ENCODE measurements around the gene SART3. TPM values are rescaled to one million over a fixed set of nuclear protein-coding genes. Genes with fewer than 3 reads are reported as not detected.

SART3 gene
- 36.3 TPM for polyA plus RNA-seq (2012; ENCODE audit: missing spikeins)

GRCh38 chr12:108560752-108561719 is at the start of gene SART3:
Gene SART3, minus strand, starts transcription at chr12:108561173. Its CDS starts 19 bp downstream, at chr12:108561154.
- peak; percentile 95 for TF ChIP-seq TAF1 (IDR thresholded peaks at IDR 0.05; ENCODE audit: borderline replicate concordance, low read depth, low read length)
- TF ChIP-seq POLR2AphosphoS5 (IDR thresholded peaks at IDR 0.05; ENCODE audit: low read depth, low read length): peak; percentile 81
- peak; percentile 93 for TF ChIP-seq POLR2A (IDR thresholded peaks at IDR 0.05; ENCODE audit: low read depth, low read length)
- FAIRE-seq: peak; percentile 92
- peak; percentile 74 for DNase-seq (ENCODE audit: insufficient read length)

GRCh38 chr12:108610336-108610815 is 49.4 kb upstream of the SART3 start:
- DNase-seq (ENCODE audit: insufficient read length) (no peak), FAIRE-seq (no peak)
- TF ChIP-seq POLR2A (IDR thresholded peaks at IDR 0.05; ENCODE audit: low read depth, low read length): no peak
- no peak for TF ChIP-seq POLR2AphosphoS5 (IDR thresholded peaks at IDR 0.05; ENCODE audit: low read depth, low read length)
- TF ChIP-seq TAF1 (IDR thresholded peaks at IDR 0.05; ENCODE audit: borderline replicate concordance, low read depth, low read length): no peak

DNA sequence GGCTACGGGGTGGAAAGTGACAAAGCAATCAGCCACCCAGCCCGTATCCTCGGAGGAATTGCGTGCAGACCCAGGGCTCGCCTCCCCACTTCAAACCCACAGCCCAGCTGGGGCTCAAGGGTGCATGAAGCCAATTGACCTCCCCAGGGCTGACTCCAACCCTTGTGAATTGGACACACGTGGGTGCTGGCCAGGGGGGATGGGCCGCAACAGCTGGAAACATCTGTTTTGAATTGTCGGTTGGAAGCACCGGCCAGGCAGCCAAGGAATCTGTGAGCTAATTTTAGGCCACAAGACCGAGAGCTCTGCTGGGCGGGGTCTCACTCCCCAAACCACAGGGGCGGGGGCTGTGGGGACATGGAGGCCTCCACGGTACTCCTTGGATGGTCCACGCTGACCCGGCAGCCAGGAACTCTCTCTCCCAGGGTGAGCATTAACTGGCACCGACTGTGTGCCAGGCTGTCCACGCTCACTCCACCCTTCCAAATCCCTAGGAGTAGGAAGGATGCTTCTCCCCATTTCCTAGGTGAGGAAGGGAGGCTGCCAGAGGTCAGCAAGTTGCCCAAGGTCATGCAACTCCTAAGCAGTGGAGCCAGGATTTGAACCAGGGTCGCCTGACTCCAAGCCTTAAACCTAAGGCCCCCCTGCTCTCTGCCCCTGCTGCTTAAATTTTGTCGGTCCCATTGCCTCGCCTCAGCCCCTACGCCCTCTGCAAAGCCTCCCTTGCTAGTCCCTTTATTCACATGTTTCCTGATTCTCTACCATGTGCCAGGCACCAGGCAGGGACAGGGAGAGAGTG is 48.8 kb upstream of the SART3 start:
- FAIRE-seq: no peak
- no peak for TF ChIP-seq TAF1 (IDR thresholded peaks at IDR 0.05; ENCODE audit: borderline replicate concordance, low read depth, low read length)
- no peak for TF ChIP-seq POLR2AphosphoS5 (IDR thresholded peaks at IDR 0.05; ENCODE audit: low read depth, low read length)
- TF ChIP-seq POLR2A (IDR thresholded peaks at IDR 0.05; ENCODE audit: low read depth, low read length): no peak
- no peak for DNase-seq (ENCODE audit: insufficient read length)

DNA sequence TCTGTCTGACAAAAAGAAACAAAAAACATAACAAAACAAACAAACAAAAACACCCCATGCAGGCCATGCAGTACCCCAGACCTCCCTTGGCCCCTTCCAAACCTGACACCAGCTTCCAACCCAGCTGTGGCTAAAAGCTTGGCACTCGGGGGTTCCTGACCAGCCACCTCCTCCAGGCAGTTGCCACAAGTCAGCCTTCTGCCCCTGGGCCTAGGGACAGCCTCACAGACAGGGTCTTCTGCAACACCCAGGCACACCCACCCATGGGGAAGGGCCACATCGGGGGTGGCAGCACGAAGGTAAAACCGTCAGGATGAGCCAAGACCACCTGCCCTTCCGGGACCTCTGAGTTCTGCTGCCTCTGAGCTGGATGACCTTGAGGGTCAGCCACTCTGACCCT is 47.6 kb upstream of the SART3 start:
- TF ChIP-seq TAF1 (IDR thresholded peaks at IDR 0.05; ENCODE audit: borderline replicate concordance, low read depth, low read length) (no peak), POLR2A (IDR thresholded peaks at IDR 0.05; ENCODE audit: low read depth, low read length) (no peak), POLR2AphosphoS5 (IDR thresholded peaks at IDR 0.05; ENCODE audit: low read depth, low read length) (no peak)
- DNase-seq (ENCODE audit: insufficient read length) (no peak), FAIRE-seq (no peak)

DNA sequence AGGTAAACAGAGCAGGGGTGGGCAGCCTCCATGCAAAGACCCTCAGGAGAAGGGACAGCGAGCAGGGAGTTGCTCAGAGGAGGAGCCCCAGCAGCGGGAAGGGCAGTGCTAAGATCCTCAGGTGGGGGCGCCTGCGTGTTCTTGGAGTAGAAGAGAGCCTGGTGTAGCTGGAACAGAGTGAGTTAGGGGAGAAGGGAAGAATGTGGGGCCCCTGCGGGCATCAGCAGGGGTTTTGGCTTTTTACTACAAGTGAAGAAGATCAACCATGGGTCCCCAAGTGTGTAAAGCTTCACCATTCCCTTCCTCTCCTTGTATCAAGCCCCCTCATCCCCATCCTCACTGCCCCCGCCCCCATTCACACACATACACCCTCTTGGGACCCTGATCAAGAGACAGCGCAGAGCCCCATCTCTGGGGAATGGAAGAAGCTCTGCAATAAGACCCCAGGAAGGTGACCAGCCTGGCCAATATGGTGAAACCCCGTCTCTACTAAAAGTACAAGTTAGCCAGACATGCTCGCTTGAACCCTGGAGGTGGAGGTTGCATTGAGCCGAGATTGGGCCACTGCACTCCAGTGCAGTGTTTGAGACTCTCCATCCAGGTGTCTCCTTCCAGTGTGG is 47.1 kb upstream of the SART3 start:
- FAIRE-seq (no peak), DNase-seq (ENCODE audit: insufficient read length) (no peak)
- TF ChIP-seq TAF1 (IDR thresholded peaks at IDR 0.05; ENCODE audit: borderline replicate concordance, low read depth, low read length): no peak
- no peak for TF ChIP-seq POLR2AphosphoS5 (IDR thresholded peaks at IDR 0.05; ENCODE audit: low read depth, low read length)
- TF ChIP-seq POLR2A (IDR thresholded peaks at IDR 0.05; ENCODE audit: low read depth, low read length): no peak

DNA sequence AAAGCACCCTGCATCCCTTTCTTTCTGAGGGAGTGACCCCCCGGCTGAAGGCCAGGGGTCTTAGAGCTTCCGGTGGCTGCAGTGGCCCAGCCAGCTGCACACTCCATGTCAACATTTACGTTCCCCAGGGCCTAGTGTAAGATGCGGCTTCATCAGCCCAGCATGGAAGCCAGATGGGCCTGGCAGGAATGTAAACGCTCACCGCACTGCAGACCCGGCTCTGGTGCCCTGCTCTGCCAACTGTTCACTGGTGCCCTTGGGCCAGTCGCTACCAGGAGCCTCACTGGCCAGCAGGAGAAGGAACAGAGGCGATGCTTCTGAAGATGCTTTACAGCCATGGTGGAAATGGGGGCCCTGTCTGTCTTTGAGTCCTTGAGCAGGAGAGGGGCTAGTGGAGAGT is 45.5 kb upstream of the SART3 start:
- FAIRE-seq (no peak), DNase-seq (ENCODE audit: insufficient read length) (no peak)
- TF ChIP-seq POLR2A (IDR thresholded peaks at IDR 0.05; ENCODE audit: low read depth, low read length): no peak
- TF ChIP-seq POLR2AphosphoS5 (IDR thresholded peaks at IDR 0.05; ENCODE audit: low read depth, low read length): no peak
- no peak for TF ChIP-seq TAF1 (IDR thresholded peaks at IDR 0.05; ENCODE audit: borderline replicate concordance, low read depth, low read length)

DNA sequence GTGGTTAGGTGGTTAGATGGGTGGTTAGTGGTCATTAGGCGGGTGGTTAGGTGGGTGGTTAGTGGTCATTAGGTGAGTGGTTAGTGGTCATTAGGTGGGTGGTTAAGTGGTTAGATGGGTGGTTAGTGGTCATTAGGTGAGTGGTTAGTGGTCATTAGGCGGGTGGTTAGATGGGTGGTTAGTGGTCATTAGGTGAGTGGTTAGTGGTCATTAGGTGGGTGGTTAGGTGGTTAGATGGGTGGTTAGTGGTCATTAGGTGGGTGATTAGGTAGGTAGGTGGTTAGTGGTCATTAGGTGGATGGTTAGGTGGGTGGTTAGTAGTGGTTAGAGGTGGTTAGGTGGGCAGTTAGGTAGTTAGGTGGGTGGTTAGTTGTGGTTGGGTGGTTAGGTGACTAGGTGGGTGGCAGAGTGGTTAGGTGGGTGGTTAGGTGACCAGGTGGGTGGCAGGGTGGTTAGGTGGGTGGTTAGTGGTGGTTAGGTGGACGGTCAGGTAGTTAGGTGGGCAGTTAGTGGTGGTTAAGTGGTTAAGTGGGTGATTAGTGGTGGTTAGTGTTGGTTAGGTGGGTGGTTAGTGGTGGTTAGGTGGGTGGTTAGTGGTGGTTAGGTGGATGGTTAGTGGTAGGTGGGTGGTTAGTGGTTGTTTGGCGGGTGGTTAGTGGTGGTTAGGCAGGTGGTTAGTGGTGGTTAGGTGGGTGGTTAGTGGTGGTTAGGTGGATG is 44.9 kb upstream of the SART3 start:
- FAIRE-seq: peak; percentile 79
- DNase-seq (ENCODE audit: insufficient read length): no peak
- TF ChIP-seq TAF1 (IDR thresholded peaks at IDR 0.05; ENCODE audit: borderline replicate concordance, low read depth, low read length) (no peak), POLR2A (IDR thresholded peaks at IDR 0.05; ENCODE audit: low read depth, low read length) (no peak), POLR2AphosphoS5 (IDR thresholded peaks at IDR 0.05; ENCODE audit: low read depth, low read length) (no peak)

DNA sequence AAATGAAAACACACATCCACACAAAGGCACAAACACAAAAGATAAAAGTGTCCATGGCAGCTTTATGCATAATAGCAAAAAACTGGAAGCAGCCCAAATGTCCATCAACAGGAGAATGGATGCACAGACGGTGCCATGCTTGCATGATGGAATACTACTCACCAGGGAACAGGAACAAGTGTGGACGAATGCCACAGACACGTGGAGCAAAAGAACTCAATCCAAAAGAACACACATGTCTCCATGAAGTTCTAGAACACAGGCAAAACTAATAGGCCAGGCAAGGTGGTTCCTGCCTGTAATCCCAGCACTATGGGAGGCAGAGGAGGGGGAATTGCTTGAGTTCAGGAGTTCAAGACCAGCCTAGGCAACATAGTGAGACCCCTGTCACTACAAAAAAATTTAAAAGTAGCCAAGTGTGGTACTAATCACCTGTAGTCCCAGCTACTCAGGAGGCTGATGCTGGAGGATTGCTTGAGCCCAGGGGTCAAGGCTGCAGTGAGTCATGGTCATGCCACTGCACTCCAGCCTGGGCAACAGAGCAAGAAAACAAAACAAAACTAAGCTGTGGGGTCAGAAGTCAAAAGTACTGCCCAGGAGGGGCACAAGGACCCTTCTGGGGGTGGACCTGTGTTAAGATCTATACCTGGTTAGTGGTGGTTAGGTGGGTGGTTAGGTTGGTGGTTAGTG is 44.2 kb upstream of the SART3 start:
- TF ChIP-seq POLR2AphosphoS5 (IDR thresholded peaks at IDR 0.05; ENCODE audit: low read depth, low read length) (no peak), TAF1 (IDR thresholded peaks at IDR 0.05; ENCODE audit: borderline replicate concordance, low read depth, low read length) (no peak), POLR2A (IDR thresholded peaks at IDR 0.05; ENCODE audit: low read depth, low read length) (no peak)
- DNase-seq (ENCODE audit: insufficient read length) (no peak), FAIRE-seq (peak; percentile 33)

- FAIRE-seq: no peak
- TF ChIP-seq POLR2A (IDR thresholded peaks at IDR 0.05; ENCODE audit: low read depth, low read length) (no peak), TAF1 (IDR thresholded peaks at IDR 0.05; ENCODE audit: borderline replicate concordance, low read depth, low read length) (no peak), POLR2AphosphoS5 (IDR thresholded peaks at IDR 0.05; ENCODE audit: low read depth, low read length) (no peak)
- no peak for DNase-seq (ENCODE audit: insufficient read length)
Measured at GRCh38 chr12:108604208-108604941, 43.4 kb upstream of the SART3 start.

Measured in GM12892 (cell line).